H1 (cell line): ENCODE data around the gene BTD. TPM values are rescaled to one million over a fixed set of nuclear protein-coding genes. Genes with fewer than 3 reads are reported as not detected.

Experiments
- CTCF ChIA-PET: fragments of 300-600 bp; sonication (Branson Sonifier 250); formaldehyde crosslinking; loops from one replicate; lab custom pipeline; 2021; ENCODE audit not compliant: partially characterized antibody; lab: Charles Lee
- POLR2A ChIA-PET: fragments of 300-600 bp; sonication (Branson Sonifier 250); formaldehyde crosslinking; loops from one replicate; lab custom pipeline; 2021; ENCODE audit warnings: inconsistent platforms; ENCODE audit not compliant: partially characterized antibody; lab: Charles Lee
- DNase-seq, 2 experiments: peaks; one replicate each; pipeline versions ENCODE4 v3.0.0 to v3.0.0-alpha.2; 2010 to 2022; ENCODE audit warnings: low spot score in 2 of 2, low read depth in 1 of 2, mixed read lengths in 1 of 2
- FAIRE-seq: peaks from 2 replicates; lab custom pipeline; 2011; peaks lifted over from hg19 to GRCh38; lab: Jason Lieb, UNC
- H2AFZ ChIP-seq: 2 replicates; pipeline ENCODE4 v1.8.1; 2012; ENCODE audit warnings: low read length, inconsistent platforms
- H2AK5ac ChIP-seq: 2 replicates; pipeline ENCODE4 v1.6.1; 2013; ENCODE audit warnings: low read depth, low read length
- H2BK120ac ChIP-seq: replicated peaks from 2 replicates; pipeline ENCODE3; 2013; ENCODE audit warnings: low read depth, low read length, inconsistent platforms
- H2BK12ac ChIP-seq: 2 replicates; pipeline ENCODE4 v1.6.1; 2013; ENCODE audit warnings: low read depth, low read length
- H2BK15ac ChIP-seq: 2 replicates; pipeline ENCODE4 v1.6.1; 2013; ENCODE audit warnings: low read length
- H2BK20ac ChIP-seq: 2 replicates; pipeline ENCODE4 v1.6.1; 2013; ENCODE audit warnings: low read length
- H2BK5ac ChIP-seq: 2 replicates; pipeline ENCODE4 v1.6.1; 2013; ENCODE audit warnings: low read depth, low read length
- H3K14ac ChIP-seq: 2 replicates; pipeline ENCODE4 v1.6.1; 2013; ENCODE audit warnings: inconsistent platforms; ENCODE audit not compliant: insufficient read length
- H3K18ac ChIP-seq: 2 replicates; pipeline ENCODE4 v1.6.1; 2013; ENCODE audit warnings: low read length; ENCODE audit errors: extremely low read depth
- H3K23ac ChIP-seq: 2 replicates; pipeline ENCODE4 v1.6.1; 2013; ENCODE audit warnings: inconsistent platforms; ENCODE audit not compliant: insufficient read length
- H3K23me2 ChIP-seq: 2 replicates; pipeline ENCODE4 v1.6.1; 2013; ENCODE audit warnings: low read depth, low read length
- H3K27ac ChIP-seq: 2 replicates; pipeline ENCODE4 v1.6.1; 2011; ENCODE audit warnings: low read depth, low read length, inconsistent platforms
- H3K27me3 ChIP-seq, 4 experiments: replicated peaks in 1 of 4; 1 replicate in 1 of 4; 2 replicates in 3 of 4; pipeline versions ENCODE4 v1.6.1 to v1.8.1; 2011 to 2013; ENCODE audit warnings: low read length in 3 of 4, mild to moderate bottlenecking in 3 of 4, inconsistent platforms in 2 of 4, mixed read lengths in 2 of 4, moderate library complexity in 1 of 4; ENCODE audit not compliant: control insufficient read depth in 3 of 4, insufficient read depth in 3 of 4; ENCODE audit errors: extremely low read depth in 1 of 4
- H3K36me3 ChIP-seq, 4 experiments: 2 replicates each; pipeline versions ENCODE4 v1.6.1 to v1.8.1; 2011 to 2013; ENCODE audit warnings: mild to moderate bottlenecking in 4 of 4, low read length in 3 of 4, moderate library complexity in 2 of 4, control low read depth in 1 of 4, inconsistent platforms in 1 of 4; ENCODE audit not compliant: insufficient read depth in 4 of 4, control insufficient read depth in 2 of 4
- H3K4ac ChIP-seq: replicated peaks from 2 replicates; pipeline ENCODE3; 2013; ENCODE audit warnings: low read length, low read depth, mixed read lengths, inconsistent platforms; ENCODE audit not compliant: insufficient read length
- H3K4me1 ChIP-seq, 4 experiments: replicated peaks in 1 of 4; 1 replicate in 1 of 4; 2 replicates in 3 of 4; pipeline versions ENCODE4 v1.6.1 to v1.8.1; 2011 to 2013; ENCODE audit warnings: low read length in 3 of 4, inconsistent platforms in 2 of 4, mixed read lengths in 1 of 4; ENCODE audit not compliant: insufficient read depth in 4 of 4, control insufficient read depth in 3 of 4
- H3K4me2 ChIP-seq, 2 experiments: 2 replicates each; pipeline versions ENCODE4 v1.6.1 to v1.8.1; 2011 to 2013; ENCODE audit warnings: low read depth in 2 of 2, low read length in 2 of 2, control low read depth in 1 of 2, inconsistent platforms in 1 of 2, mild to moderate bottlenecking in 1 of 2; ENCODE audit not compliant: insufficient read depth in 1 of 2
- H3K4me3 ChIP-seq, 4 experiments: fragments of 200-600, 300-600 bp in 1 of 4; sonication (generic), shearing (Covaris generic), sonication (Bioruptor Twin) in 1 of 4; 2 replicates each; pipeline versions ENCODE4 v1.5.1 to v1.8.1; 2011 to 2016; ENCODE audit warnings: low read length in 4 of 4, low read depth in 3 of 4, control low read depth in 2 of 4, inconsistent platforms in 2 of 4, mild to moderate bottlenecking in 2 of 4, mixed read lengths in 1 of 4, moderate library complexity in 1 of 4; ENCODE audit not compliant: insufficient read depth in 2 of 4; ENCODE audit errors: extremely low read depth in 1 of 4
- H3K56ac ChIP-seq: replicated peaks from 2 replicates; pipeline ENCODE3; 2013; ENCODE audit warnings: low read depth, mild to moderate bottlenecking, mixed read lengths, low read length, inconsistent platforms; ENCODE audit not compliant: insufficient read length
- H3K79me1 ChIP-seq: 2 replicates; pipeline ENCODE4 v1.6.1; 2013; ENCODE audit warnings: low read depth, low read length, control low read depth
- H3K79me2 ChIP-seq, 2 experiments: 2 replicates each; pipeline versions ENCODE4 v1.6.1 to v1.8.1; 2012 to 2013; ENCODE audit warnings: low read length in 2 of 2, mild to moderate bottlenecking in 2 of 2, inconsistent platforms in 1 of 2; ENCODE audit not compliant: insufficient read depth in 2 of 2, control insufficient read depth in 1 of 2
- H3K9ac ChIP-seq, 4 experiments: replicated peaks in 1 of 4; 1 replicate in 1 of 4; 2 replicates in 3 of 4; pipeline versions ENCODE4 v1.6.1 to v1.8.1; 2011 to 2013; ENCODE audit warnings: low read depth in 3 of 4, low read length in 3 of 4, control low read depth in 2 of 4, mild to moderate bottlenecking in 2 of 4, moderate library complexity in 2 of 4, inconsistent platforms in 1 of 4; ENCODE audit errors: extremely low read depth in 1 of 4
- H3K9me3 ChIP-seq, 2 experiments: 2 replicates each; pipeline versions ENCODE4 v1.6.1 to v1.8.1; 2012 to 2013; ENCODE audit warnings: mild to moderate bottlenecking in 2 of 2, moderate library complexity in 2 of 2, control low read depth in 1 of 2, inconsistent platforms in 1 of 2, low read depth in 1 of 2, low read length in 1 of 2, mixed read lengths in 1 of 2; ENCODE audit not compliant: insufficient read depth in 2 of 2
- H4K20me1 ChIP-seq, 2 experiments: replicated peaks in 1 of 2; 2 replicates each; pipeline versions ENCODE3 to v1.8.1; 2011 to 2013; ENCODE audit warnings: inconsistent platforms in 2 of 2, low read length in 2 of 2, mild to moderate bottlenecking in 1 of 2; ENCODE audit not compliant: insufficient read depth in 2 of 2, control insufficient read depth in 1 of 2
- H4K5ac ChIP-seq: 2 replicates; pipeline ENCODE4 v1.6.1; 2013; ENCODE audit warnings: low read length, low read depth, mixed read lengths, inconsistent platforms; ENCODE audit not compliant: insufficient read length
- H4K8ac ChIP-seq: 2 replicates; pipeline ENCODE4 v1.8.0; 2013; ENCODE audit warnings: mild to moderate bottlenecking, moderate library complexity, low read length, inconsistent platforms; ENCODE audit not compliant: insufficient read depth; ENCODE audit errors: extremely low read depth
- H4K91ac ChIP-seq: replicated peaks from 2 replicates; pipeline ENCODE3; 2013; ENCODE audit warnings: low read length, mixed read lengths, inconsistent platforms; ENCODE audit not compliant: insufficient read length
- ATF3 ChIP-seq: IDR thresholded peaks from 2 replicates; pipeline ENCODE4 v1.6.1; 2011; ENCODE audit warnings: low read depth, mild to moderate bottlenecking, low read length; ENCODE audit not compliant: insufficient read depth
- CBX5 ChIP-seq: fragments of 300-800, 300-1000 bp; sonication (generic); IDR thresholded peaks from 2 replicates; pipeline ENCODE4 v1.7.1; 2016; ENCODE audit warnings: antibody characterized with exemption, low read length, low read depth
- CTCF ChIP-seq, 3 experiments: IDR thresholded peaks; 1 replicate in 2 of 3; 2 replicates in 1 of 3; pipeline versions ENCODE4 v1.5.1 to v1.6.1; 2011; ENCODE audit warnings: low read length in 3 of 3, mild to moderate bottlenecking in 3 of 3, inconsistent platforms in 2 of 3, low read depth in 1 of 3, moderate library complexity in 1 of 3; ENCODE audit not compliant: insufficient read depth in 1 of 3; ENCODE audit errors: control extremely low read depth in 1 of 3
- EGR1 ChIP-seq: IDR thresholded peaks from 2 replicates; pipeline ENCODE4 v1.6.1; 2011; ENCODE audit warnings: low read depth, low read length, borderline replicate concordance
- EP300 ChIP-seq, 2 experiments: IDR thresholded peaks; 1 replicate in 1 of 2; 2 replicates in 1 of 2; pipeline ENCODE4 v1.6.1; 2011 to 2012; ENCODE audit warnings: low read depth in 2 of 2, low read length in 2 of 2, mild to moderate bottlenecking in 2 of 2, borderline replicate concordance in 1 of 2, inconsistent platforms in 1 of 2, moderate library complexity in 1 of 2
- POLR2A ChIP-seq, 2 experiments: IDR thresholded peaks; 1 replicate in 1 of 2; 2 replicates in 1 of 2; pipeline ENCODE4 v1.6.1; 2011; ENCODE audit warnings: low read depth in 2 of 2, low read length in 2 of 2, mild to moderate bottlenecking in 2 of 2; ENCODE audit errors: control extremely low read depth in 1 of 2
- SIRT6 ChIP-seq: IDR thresholded peaks from one replicate; pipeline ENCODE4 v1.7.1; 2012; ENCODE audit warnings: low read length, inconsistent platforms
- SIX5 ChIP-seq: IDR thresholded peaks from 2 replicates; pipeline ENCODE4 v1.6.1; 2011; ENCODE audit warnings: mild to moderate bottlenecking, low read depth, low read length
- WGBS, 2 experiments: shearing (Covaris generic) in 1 of 2; methylation state at CpG; one replicate each; pipeline versions ENCODE4 v1.1.6 to v1.1.7; 2013 to 2015; ENCODE audit warnings: low lambda C conversion rate in 2 of 2, mixed read lengths in 2 of 2, inconsistent platforms in 1 of 2, low coverage in 1 of 2, missing lambda C conversion rate in 1 of 2; ENCODE audit not compliant: insufficient replicate concordance in 2 of 2, insufficient coverage in 1 of 2, insufficient read length in 1 of 2; ENCODE audit errors: extremely low coverage in 1 of 2, missing lambda C conversion rate in 1 of 2; 5-methylcytosine and 5-hydroxymethylcytosine counted together
- polyA plus RNA-seq, 7 experiments: library from polyadenylated mRNA; depleted of rRNA in 3 of 7; stranded (reverse) in 5 of 7; unstranded in 2 of 7; fragments of >200 nt in 5 of 7; fragments of 200-250 nt in 2 of 7; gene quantifications; 1 replicate in 5 of 7; 2 replicates in 1 of 7; 4 replicates in 1 of 7; pipeline versions ENCODE4 v1.2.1 to v1.2.3, GENCODE V29; 2011 to 2013; ENCODE audit warnings: missing spikeins in 2 of 7, mixed read lengths in 2 of 7
- total RNA-seq: library from RNA; stranded (reverse); fragmentation: NEBNext Ultra II Directional; extraction: Animal tissue kit (Norgen Biotek cat#: 25700); gene quantifications from 2 replicates; pipeline ENCODE4 v1.2.1, GENCODE V29; 2021

The BTD gene
- total and polyA plus RNA-seq, 2 of the 8 experiments (the other 6 are each of a cell fraction or from before 2014, with no cell fraction given), result 21.8 to 36.7 TPM

- Histone ChIP-seq H2BK12ac (no peak overlapping the region), H3K4me1 (no peaks in the 10 kb centered on the region), H4K91ac (no peak overlapping the region), H3K56ac (no peak overlapping the region), H2BK5ac (no peak overlapping the region), H3K27ac (no peak overlapping the region), H3K23me2 (no peaks in the 10 kb centered on the region), H4K8ac (no peak overlapping the region), H3K4me3 (no peak overlapping the region), H2AFZ (no peak overlapping the region), H3K9me3 (no peaks in the 10 kb centered on the region), H4K20me1 (peaks cover 0 to 1% of the 10 kb centered on the region in 2 experiments), H2BK20ac (no peak overlapping the region), H2BK15ac (no peak overlapping the region), H4K5ac (no peak overlapping the region), H2BK120ac (no peak overlapping the region), H3K9ac (no peak overlapping the region), H3K23ac (no peak overlapping the region), H3K27me3 (peaks cover 0 to 1% (median 0%) of the 10 kb centered on the region in 4 experiments; a peak in 1 of 7 replicates)
- 91% methylated on average over 2 of the region's 2 CpGs; no CpG with 5 or more reads in 1 of the 2 experiments for WGBS, 2 experiments
- FAIRE-seq, result no peak
- no peak for DNase-seq
- CTCF ChIA-PET, result no interaction called here
- no peak for TF ChIP-seq CTCF (IDR thresholded peaks at IDR 0.05; ENCODE audit: control extremely low read depth in 1 of 3, insufficient read depth in 1 of 3, low read depth in 1 of 3, low read length in 3 of 3)
- no peak for TF ChIP-seq ATF3
- TF ChIP-seq SIX5, result no peak
- no peak for TF ChIP-seq EGR1
- TF ChIP-seq EP300 (IDR thresholded peaks at IDR 0.05; ENCODE audit: borderline replicate concordance in 1 of 2, low read depth in 2 of 2, low read length in 2 of 2), result no peak
- TF ChIP-seq POLR2A (IDR thresholded peaks at IDR 0.05; ENCODE audit: control extremely low read depth in 1 of 2, low read depth in 2 of 2, low read length in 2 of 2), result no peak
- no peak for TF ChIP-seq CBX5
- no peak for TF ChIP-seq SIRT6
- TF ChIP-seq, all 59 proteins: peak for 0
- Histone ChIP-seq H2AK5ac (no peak overlapping the region), H3K36me3 (peaks cover 0 to 46% (median 30%) of the 10 kb centered on the region in 4 experiments; a peak in 7 of 8 replicates), H3K4me2 (no peak overlapping the region), H3K4ac (no peak overlapping the region), H3K79me1 (no peaks in the 10 kb centered on the region), H3K14ac (no peak overlapping the region), H3K79me2 (no peaks in the 10 kb centered on the region), H3K18ac (no peak overlapping the region)
- POLR2A ChIA-PET, result no interaction called here
Measured at GRCh38 chr3:15676259-15676658, 74.7 kb downstream of the BTD start.
